Thyroid gland (tissue), 4 donors: ENCODE data around the gene HNRNPD. TPM values are rescaled to one million over a fixed set of nuclear protein-coding genes. Genes with fewer than 3 reads are reported as not detected.

Source experiments
- DNase-seq, 2 donors: peaks; one replicate each; pipeline ENCODE4 v3.0.0-alpha.2; 2019
- H3K27ac ChIP-seq, 3 donors: fragments of 200-600 bp; sonication (generic); 1 replicate in 2 of 3; 2 replicates in 1 of 3; pipeline ENCODE4 v1.5.1; 2016 to 2019; ENCODE audit warnings: mild to moderate bottlenecking in 1 of 3, moderate library complexity in 1 of 3
- H3K27me3 ChIP-seq: fragments of 200-600 bp; sonication (generic); one replicate; pipeline ENCODE4 v1.5.1; 2019
- H3K36me3 ChIP-seq, 2 donors: fragments of 200-600 bp; sonication (generic); one replicate each; pipeline ENCODE4 v1.5.1; 2016 to 2019
- H3K4me1 ChIP-seq, 2 donors: fragments of 200-600 bp; sonication (generic); one replicate each; pipeline ENCODE4 v1.5.1; 2017 to 2019
- H3K4me3 ChIP-seq, 3 donors: fragments of 200-600 bp; sonication (generic); replicated peaks in 1 of 3; 1 replicate in 2 of 3; 2 replicates in 1 of 3; pipeline ENCODE4 v1.5.1; 2016; ENCODE audit warnings: mild to moderate bottlenecking in 1 of 3
- H3K9me3 ChIP-seq: fragments of 200-600 bp; sonication (generic); one replicate; pipeline ENCODE4 v1.5.1; 2017
- POLR2A ChIP-seq, 2 donors: fragments of 450-650 bp; IDR thresholded peaks; one replicate each; pipeline ENCODE4 v1.6.1; 2017; ENCODE audit warnings: antibody characterized with exemption in 2 of 2, mild to moderate bottlenecking in 2 of 2, moderate library complexity in 1 of 2
- WGBS, 2 donors: methylation state at CpG; one replicate each; pipeline ENCODE4 v1.1.5; 2017; 5-methylcytosine and 5-hydroxymethylcytosine counted together
- intact Hi-C: fragments of 100-400 bp; cut with DNase I; formaldehyde crosslinking; loops from one replicate; pipeline ENCODE4 v1.15.1; 2023
- total RNA-seq, 4 donors: library from RNA; depleted of rRNA; stranded (reverse); fragments of >200 nt; gene quantifications; one replicate each; pipeline ENCODE4 v1.2.3, GENCODE V29; 2016
- TF ChIP-seq, protein P1 (sequence below), 6 experiments: fragments of 200-600 bp in 3 of 6; fragments of 450-650 bp in 3 of 6; sonication (generic) in 3 of 6; IDR thresholded peaks; one replicate each; pipeline ENCODE4 v1.5.1; 2016 to 2019; ENCODE audit warnings: antibody characterized with exemption in 6 of 6, mild to moderate bottlenecking in 2 of 6, inconsistent platforms in 1 of 6, moderate library complexity in 1 of 6

HNRNPD gene
- total RNA-seq, 4 donors from 2014 or later = 67.1 to 145 (median 93.8) TPM

DNA sequence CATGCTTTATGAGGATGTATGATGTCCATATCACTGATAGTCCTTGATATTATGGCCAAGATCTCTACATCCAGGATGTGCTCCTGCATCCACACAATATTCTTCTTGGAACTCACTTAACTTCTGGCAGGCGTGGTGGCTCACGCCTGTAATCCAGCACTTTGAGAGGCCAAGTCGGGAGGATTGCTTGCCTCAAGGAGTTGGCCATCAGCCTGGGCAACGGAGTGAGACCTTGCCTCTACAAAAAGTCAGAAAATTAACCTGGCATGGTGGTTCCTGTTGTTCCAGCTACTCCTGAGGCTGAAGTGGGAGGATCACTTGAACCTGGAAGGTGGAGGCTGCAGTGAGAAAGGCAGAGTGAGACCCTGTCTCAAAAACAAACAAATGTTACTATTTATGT is 2.3 kb upstream of the HNRNPD start:
- Histone ChIP-seq H3K4me1 (peaks cover 0 to 3% of the 10 kb centered on the region in 2 donors), H3K27ac (no peak overlapping the region), H3K9me3 (no peaks in the 10 kb centered on the region), H3K27me3 (no peaks in the 10 kb centered on the region), H3K4me3 (no peak overlapping the region), H3K36me3 (no peaks in the 10 kb centered on the region)
- intact Hi-C loops = loop anchor here (10.0 kb wide), 1 partner anchor 91 kb away; no protein-coding TSS in a partner anchor
- WGBS, 2 donors = 78 to 83% methylated on average over 4 of the region's 4 CpGs
- DNase-seq = no peak
- TF ChIP-seq, protein P1, sequence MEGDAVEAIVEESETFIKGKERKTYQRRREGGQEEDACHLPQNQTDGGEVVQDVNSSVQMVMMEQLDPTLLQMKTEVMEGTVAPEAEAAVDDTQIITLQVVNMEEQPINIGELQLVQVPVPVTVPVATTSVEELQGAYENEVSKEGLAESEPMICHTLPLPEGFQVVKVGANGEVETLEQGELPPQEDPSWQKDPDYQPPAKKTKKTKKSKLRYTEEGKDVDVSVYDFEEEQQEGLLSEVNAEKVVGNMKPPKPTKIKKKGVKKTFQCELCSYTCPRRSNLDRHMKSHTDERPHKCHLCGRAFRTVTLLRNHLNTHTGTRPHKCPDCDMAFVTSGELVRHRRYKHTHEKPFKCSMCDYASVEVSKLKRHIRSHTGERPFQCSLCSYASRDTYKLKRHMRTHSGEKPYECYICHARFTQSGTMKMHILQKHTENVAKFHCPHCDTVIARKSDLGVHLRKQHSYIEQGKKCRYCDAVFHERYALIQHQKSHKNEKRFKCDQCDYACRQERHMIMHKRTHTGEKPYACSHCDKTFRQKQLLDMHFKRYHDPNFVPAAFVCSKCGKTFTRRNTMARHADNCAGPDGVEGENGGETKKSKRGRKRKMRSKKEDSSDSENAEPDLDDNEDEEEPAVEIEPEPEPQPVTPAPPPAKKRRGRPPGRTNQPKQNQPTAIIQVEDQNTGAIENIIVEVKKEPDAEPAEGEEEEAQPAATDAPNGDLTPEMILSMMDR (IDR thresholded peaks at IDR 0.05) = no peak
- no peak for TF ChIP-seq POLR2A (IDR thresholded peaks at IDR 0.05)

- intact Hi-C loops = loop anchor here (10.0 kb wide), 1 partner anchor 89 kb away; no protein-coding TSS in a partner anchor
- Histone ChIP-seq H3K4me1 (peaks cover 23 to 24% of the 10 kb centered on the region in 2 donors), H3K36me3 (no peaks in the 10 kb centered on the region), H3K27ac (peak overlapping the region; percentile 96 to 100 (median 98)), H3K27me3 (no peaks in the 10 kb centered on the region), H3K4me3 (peak overlapping the region; percentile 72 to 97 (median 89)), H3K9me3 (no peaks in the 10 kb centered on the region)
- no peak for TF ChIP-seq POLR2A (IDR thresholded peaks at IDR 0.05)
- TF ChIP-seq, protein P1 (IDR thresholded peaks at IDR 0.05) = no peak
- no peak for DNase-seq
- WGBS, 2 donors = 1% methylated on average over 19 to 49 of the region's 50 CpGs
Measured at GRCh38 chr4:82373486-82373815, 340 bp downstream of the HNRNPD start.

DNA sequence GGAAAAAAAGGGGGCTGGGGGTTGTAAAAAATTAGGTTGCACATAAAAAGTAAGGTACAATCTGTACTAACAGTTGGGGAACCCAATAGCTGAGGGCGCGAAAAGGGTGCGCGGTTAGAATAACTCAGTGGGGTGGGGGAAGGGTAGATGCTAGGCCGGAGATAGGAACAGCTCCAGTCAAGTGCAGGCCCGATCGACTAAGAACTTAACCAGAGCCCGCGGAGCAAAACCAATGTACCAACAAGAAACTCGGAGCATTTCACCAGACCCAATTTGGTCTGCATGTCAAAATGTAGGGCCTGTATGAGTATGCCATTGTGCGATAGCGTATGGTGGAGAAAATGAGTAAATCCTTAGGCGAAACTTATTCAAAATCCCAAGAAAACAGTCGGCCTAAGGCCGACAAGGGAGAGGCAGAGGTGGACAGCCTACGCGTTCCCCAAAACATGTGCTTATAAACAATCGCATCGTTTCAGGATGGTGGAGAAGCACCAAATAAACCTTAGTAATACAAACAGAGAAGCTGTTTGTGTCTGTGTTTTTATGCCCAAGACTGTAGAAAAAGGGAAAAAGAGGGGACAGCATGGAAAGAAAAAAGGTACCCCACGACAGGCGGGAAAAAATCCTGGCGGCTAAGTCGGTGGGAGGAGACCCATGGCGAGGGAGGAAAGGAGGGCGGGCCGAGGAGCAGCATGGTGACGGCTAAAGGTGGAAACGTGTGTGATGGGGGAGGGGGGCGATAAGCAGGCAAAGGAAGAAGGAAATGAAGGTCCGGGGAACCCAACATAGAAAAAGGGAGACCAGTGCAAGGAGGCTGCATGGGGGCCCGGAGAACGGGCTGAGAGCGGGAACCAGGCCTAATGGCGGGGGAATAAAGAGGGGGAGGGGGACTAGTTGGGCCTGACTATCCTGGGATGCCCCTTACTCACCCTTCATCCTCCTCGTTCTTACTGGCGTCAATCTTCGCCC is 990 bp downstream of the HNRNPD start:
- TF ChIP-seq, protein P1 (IDR thresholded peaks at IDR 0.05) = no peak
- TF ChIP-seq POLR2A (IDR thresholded peaks at IDR 0.05) = peak in 1 of 2 donors; percentile 30
- Histone ChIP-seq H3K36me3 (no peaks in the 10 kb centered on the region), H3K4me3 (peak overlapping the region; percentile 72 to 97 (median 89)), H3K9me3 (no peaks in the 10 kb centered on the region), H3K4me1 (peaks cover 26 to 27% of the 10 kb centered on the region in 2 donors), H3K27ac (peak overlapping the region; percentile 96 to 100 (median 98)), H3K27me3 (no peaks in the 10 kb centered on the region)
- intact Hi-C loops = loop anchor here (10.0 kb wide), 1 partner anchor 88 kb away; no protein-coding TSS in a partner anchor
- 1% methylated on average over 37 of the region's 37 CpGs for WGBS, 2 donors
- peak; percentile 84 to 85 for DNase-seq

- no peaks in the 10 kb centered on the region for H3K9me3 ChIP-seq
- 2 to 4% methylated on average over 8 of the region's 8 CpGs for WGBS, 2 donors
- H3K27me3 ChIP-seq = no peaks in the 10 kb centered on the region
- intact Hi-C loops = loop anchor here (10.0 kb wide), 1 partner anchor 87 kb away; no protein-coding TSS in a partner anchor
- peak overlapping the region in 2 of 3 donors; percentile 23 to 97 for H3K4me3 ChIP-seq
- no peak overlapping the region for H3K27ac ChIP-seq
- DNase-seq = no peak
- no peak for TF ChIP-seq POLR2A (IDR thresholded peaks at IDR 0.05)
- TF ChIP-seq, protein P1 (IDR thresholded peaks at IDR 0.05) = no peak
- no peaks in the 10 kb centered on the region for H3K36me3 ChIP-seq
- H3K4me1 ChIP-seq = peaks cover 33 to 38% of the 10 kb centered on the region in 2 donors
Measured at GRCh38 chr4:82371497-82371896, 2.3 kb downstream of the HNRNPD start.
